GM12878 (cell line): Measurements from ENCODE around the gene DSTYK.

Source experiments
- CHD1 ChIP-seq: IDR thresholded peaks from 2 replicates; pipeline ENCODE4 v1.6.1; 2012; ENCODE audit warnings: low read depth, low read length, improper control_type of control experiment
- CHD4 ChIP-seq: fragments of 200-600 bp; sonication (generic); IDR thresholded peaks from 2 replicates; pipeline ENCODE4 v1.6.1; 2016; ENCODE audit warnings: mild to moderate bottlenecking
- EP300 ChIP-seq, 2 experiments: fragments of 150-350 bp in 1 of 2; IDR thresholded peaks; 2 replicates each; pipeline ENCODE4 v1.6.1; 2011 to 2012; ENCODE audit warnings: low read depth in 2 of 2, low read length in 2 of 2, borderline replicate concordance in 1 of 2, improper control_type of control experiment in 1 of 2, inconsistent platforms in 1 of 2; ENCODE audit not compliant: control insufficient read depth in 1 of 2
- FOS ChIP-seq: IDR thresholded peaks from 3 replicates; pipeline ENCODE4 v1.6.1; 2011; ENCODE audit warnings: borderline replicate concordance; ENCODE audit not compliant: insufficient read length; ENCODE audit errors: extremely low read depth
- MTA2 ChIP-seq: fragments of 450-650 bp; IDR thresholded peaks from 2 replicates; pipeline ENCODE4 v1.6.1; 2016; ENCODE audit warnings: low read depth, mild to moderate bottlenecking, moderate library complexity
- MTA3 ChIP-seq: IDR thresholded peaks from 2 replicates; pipeline ENCODE4 v1.6.1; 2012; ENCODE audit warnings: low read length, inconsistent platforms, borderline replicate concordance
- MYC ChIP-seq: IDR thresholded peaks from 2 replicates; pipeline ENCODE4 v1.6.1; 2011; ENCODE audit warnings: mild to moderate bottlenecking, low read length, moderate library complexity, inconsistent platforms; ENCODE audit not compliant: insufficient read depth, insufficient replicate concordance, insufficient read length, severe bottlenecking
- POLR2AphosphoS2 ChIP-seq: IDR thresholded peaks from 2 replicates; pipeline ENCODE4 v1.6.1; 2011; ENCODE audit warnings: low read depth, mild to moderate bottlenecking, low read length, improper control_type of control experiment, moderate library complexity
- SRF ChIP-seq, 2 experiments: IDR thresholded peaks; 2 replicates each; pipeline ENCODE4 v1.6.1; 2011; ENCODE audit warnings: low read depth in 2 of 2, low read length in 2 of 2, mild to moderate bottlenecking in 1 of 2, moderate library complexity in 1 of 2
- TBL1XR1 ChIP-seq: IDR thresholded peaks from 2 replicates; pipeline ENCODE4 v1.6.1; 2012; ENCODE audit warnings: low read depth, low read length, improper control_type of control experiment
- TF ChIP-seq, protein P1 (sequence below), 3 experiments: IDR thresholded peaks in 2 of 3; conservative IDR thresholded peaks in 1 of 3; 2 replicates each; pipeline ENCODE4 v1.5.1; 2011; ENCODE audit warnings: low read depth in 3 of 3, low read length in 3 of 3, mild to moderate bottlenecking in 3 of 3, control low read depth in 2 of 3, moderate library complexity in 2 of 3, inconsistent platforms in 1 of 3, mixed read lengths in 1 of 3; ENCODE audit not compliant: control insufficient read depth in 2 of 3, insufficient read depth in 1 of 3; ENCODE audit errors: extremely low read depth in 1 of 3
- TF ChIP-seq, protein P2 (sequence below): fragments of 450-650 bp; IDR thresholded peaks from 2 replicates; pipeline ENCODE4 v1.6.1; 2017; ENCODE audit warnings: mild to moderate bottlenecking, moderate library complexity
- TF ChIP-seq, protein P3 (sequence below): fragments of 450-650 bp; IDR thresholded peaks from 2 replicates; pipeline ENCODE4 v1.6.1; 2016; ENCODE audit warnings: mild to moderate bottlenecking, moderate library complexity, borderline replicate concordance

DNA sequence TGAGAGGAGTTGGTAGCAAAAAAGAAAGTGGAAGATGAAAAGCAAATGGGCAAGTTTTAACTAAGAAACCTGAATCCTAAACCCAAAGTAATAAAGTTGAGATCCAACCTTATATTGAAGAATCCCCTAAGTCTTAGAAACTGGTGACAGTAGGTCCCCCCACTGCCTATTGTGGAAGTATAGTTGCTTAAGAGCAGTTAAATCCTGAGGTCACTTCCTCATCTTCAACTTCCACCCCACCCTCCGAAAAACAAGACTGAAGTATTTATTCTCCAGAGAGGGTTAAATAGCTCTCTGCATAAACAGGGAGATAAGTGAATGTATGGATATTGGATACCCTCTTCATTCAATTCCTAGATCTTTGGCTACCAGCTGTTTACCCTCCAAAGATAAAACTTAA is 3.3 kb upstream of the DSTYK start:
- no peak for TF ChIP-seq TBL1XR1
- TF ChIP-seq, protein P1, sequence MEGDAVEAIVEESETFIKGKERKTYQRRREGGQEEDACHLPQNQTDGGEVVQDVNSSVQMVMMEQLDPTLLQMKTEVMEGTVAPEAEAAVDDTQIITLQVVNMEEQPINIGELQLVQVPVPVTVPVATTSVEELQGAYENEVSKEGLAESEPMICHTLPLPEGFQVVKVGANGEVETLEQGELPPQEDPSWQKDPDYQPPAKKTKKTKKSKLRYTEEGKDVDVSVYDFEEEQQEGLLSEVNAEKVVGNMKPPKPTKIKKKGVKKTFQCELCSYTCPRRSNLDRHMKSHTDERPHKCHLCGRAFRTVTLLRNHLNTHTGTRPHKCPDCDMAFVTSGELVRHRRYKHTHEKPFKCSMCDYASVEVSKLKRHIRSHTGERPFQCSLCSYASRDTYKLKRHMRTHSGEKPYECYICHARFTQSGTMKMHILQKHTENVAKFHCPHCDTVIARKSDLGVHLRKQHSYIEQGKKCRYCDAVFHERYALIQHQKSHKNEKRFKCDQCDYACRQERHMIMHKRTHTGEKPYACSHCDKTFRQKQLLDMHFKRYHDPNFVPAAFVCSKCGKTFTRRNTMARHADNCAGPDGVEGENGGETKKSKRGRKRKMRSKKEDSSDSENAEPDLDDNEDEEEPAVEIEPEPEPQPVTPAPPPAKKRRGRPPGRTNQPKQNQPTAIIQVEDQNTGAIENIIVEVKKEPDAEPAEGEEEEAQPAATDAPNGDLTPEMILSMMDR (IDR thresholded peaks at IDR 0.05 in 2 of 3, conservative IDR thresholded peaks at IDR 0.05 in 1 of 3; ENCODE audit: control insufficient read depth in 2 of 3, extremely low read depth in 1 of 3, insufficient read depth in 1 of 3, low read depth in 3 of 3, low read length in 3 of 3): no peak
- no peak for TF ChIP-seq FOS
- TF ChIP-seq CHD1: no peak
- no peak for TF ChIP-seq EP300 (IDR thresholded peaks at IDR 0.05; ENCODE audit: borderline replicate concordance in 1 of 2, control insufficient read depth in 1 of 2, low read depth in 2 of 2, low read length in 2 of 2)
- no peak for TF ChIP-seq POLR2AphosphoS2
- no peak for TF ChIP-seq MTA2
- TF ChIP-seq CHD4: no peak
- TF ChIP-seq, protein P2, sequence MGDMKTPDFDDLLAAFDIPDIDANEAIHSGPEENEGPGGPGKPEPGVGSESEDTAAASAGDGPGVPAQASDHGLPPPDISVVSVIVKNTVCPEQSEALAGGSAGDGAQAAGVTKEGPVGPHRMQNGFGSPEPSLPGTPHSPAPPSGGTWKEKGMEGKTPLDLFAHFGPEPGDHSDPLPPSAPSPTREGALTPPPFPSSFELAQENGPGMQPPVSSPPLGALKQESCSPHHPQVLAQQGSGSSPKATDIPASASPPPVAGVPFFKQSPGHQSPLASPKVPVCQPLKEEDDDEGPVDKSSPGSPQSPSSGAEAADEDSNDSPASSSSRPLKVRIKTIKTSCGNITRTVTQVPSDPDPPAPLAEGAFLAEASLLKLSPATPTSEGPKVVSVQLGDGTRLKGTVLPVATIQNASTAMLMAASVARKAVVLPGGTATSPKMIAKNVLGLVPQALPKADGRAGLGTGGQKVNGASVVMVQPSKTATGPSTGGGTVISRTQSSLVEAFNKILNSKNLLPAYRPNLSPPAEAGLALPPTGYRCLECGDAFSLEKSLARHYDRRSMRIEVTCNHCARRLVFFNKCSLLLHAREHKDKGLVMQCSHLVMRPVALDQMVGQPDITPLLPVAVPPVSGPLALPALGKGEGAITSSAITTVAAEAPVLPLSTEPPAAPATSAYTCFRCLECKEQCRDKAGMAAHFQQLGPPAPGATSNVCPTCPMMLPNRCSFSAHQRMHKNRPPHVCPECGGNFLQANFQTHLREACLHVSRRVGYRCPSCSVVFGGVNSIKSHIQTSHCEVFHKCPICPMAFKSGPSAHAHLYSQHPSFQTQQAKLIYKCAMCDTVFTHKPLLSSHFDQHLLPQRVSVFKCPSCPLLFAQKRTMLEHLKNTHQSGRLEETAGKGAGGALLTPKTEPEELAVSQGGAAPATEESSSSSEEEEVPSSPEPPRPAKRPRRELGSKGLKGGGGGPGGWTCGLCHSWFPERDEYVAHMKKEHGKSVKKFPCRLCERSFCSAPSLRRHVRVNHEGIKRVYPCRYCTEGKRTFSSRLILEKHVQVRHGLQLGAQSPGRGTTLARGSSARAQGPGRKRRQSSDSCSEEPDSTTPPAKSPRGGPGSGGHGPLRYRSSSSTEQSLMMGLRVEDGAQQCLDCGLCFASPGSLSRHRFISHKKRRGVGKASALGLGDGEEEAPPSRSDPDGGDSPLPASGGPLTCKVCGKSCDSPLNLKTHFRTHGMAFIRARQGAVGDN: no peak
- no peak for TF ChIP-seq MTA3
- no peak for TF ChIP-seq MYC
- TF ChIP-seq SRF (IDR thresholded peaks at IDR 0.05; ENCODE audit: low read depth in 2 of 2, low read length in 2 of 2): no peak
- TF ChIP-seq, protein P3, sequence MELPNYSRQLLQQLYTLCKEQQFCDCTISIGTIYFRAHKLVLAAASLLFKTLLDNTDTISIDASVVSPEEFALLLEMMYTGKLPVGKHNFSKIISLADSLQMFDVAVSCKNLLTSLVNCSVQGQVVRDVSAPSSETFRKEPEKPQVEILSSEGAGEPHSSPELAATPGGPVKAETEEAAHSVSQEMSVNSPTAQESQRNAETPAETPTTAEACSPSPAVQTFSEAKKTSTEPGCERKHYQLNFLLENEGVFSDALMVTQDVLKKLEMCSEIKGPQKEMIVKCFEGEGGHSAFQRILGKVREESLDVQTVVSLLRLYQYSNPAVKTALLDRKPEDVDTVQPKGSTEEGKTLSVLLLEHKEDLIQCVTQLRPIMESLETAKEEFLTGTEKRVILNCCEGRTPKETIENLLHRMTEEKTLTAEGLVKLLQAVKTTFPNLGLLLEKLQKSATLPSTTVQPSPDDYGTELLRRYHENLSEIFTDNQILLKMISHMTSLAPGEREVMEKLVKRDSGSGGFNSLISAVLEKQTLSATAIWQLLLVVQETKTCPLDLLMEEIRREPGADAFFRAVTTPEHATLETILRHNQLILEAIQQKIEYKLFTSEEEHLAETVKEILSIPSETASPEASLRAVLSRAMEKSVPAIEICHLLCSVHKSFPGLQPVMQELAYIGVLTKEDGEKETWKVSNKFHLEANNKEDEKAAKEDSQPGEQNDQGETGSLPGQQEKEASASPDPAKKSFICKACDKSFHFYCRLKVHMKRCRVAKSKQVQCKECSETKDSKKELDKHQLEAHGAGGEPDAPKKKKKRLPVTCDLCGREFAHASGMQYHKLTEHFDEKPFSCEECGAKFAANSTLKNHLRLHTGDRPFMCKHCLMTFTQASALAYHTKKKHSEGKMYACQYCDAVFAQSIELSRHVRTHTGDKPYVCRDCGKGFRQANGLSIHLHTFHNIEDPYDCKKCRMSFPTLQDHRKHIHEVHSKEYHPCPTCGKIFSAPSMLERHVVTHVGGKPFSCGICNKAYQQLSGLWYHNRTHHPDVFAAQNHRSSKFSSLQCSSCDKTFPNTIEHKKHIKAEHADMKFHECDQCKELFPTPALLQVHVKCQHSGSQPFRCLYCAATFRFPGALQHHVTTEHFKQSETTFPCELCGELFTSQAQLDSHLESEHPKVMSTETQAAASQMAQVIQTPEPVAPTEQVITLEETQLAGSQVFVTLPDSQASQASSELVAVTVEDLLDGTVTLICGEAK: no peak
